Stimulated activated CD4-positive, alpha-beta T cell treated with anti-CD3 and anti-CD28 coated beads, Interleukin-2, amount 100 ng/mL, for 48 hours (primary cell): ENCODE measurements around the gene FNIP2.
A peak's percentile ranks its signal among the peaks of the same experiment; 100 is the strongest.
"Not testable (repeated sequence)": the region's sequence is repeated elsewhere in the genome, so short reads cannot be mapped to it uniquely, and the experiment has no call there.

Experiments
- DNase-seq, 2 donors: peaks; one replicate each; pipeline ENCODE4 v3.0.0-alpha.2; 2020

The FNIP2 gene

DNA sequence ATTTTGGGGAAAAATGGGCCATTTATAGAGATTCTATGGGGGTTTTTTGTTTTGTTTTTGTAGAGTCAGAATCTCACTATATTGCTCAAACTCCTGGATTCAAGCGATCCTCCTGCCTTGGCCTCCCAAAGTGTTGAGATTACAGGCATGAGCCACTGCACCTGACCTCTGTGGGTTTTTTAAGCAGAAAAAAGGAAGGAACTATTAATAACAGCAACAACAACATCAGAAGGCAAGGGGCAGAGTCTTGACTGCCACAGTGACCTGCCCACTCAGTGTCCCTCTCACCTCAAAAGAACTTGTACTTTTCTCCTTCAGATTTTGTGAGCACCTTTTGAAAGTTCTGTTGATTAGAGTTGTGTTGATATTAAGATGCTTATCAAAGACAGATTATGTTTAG lies 48.1 kb downstream of the FNIP2 start:
- no peak for DNase-seq

- DNase-seq: no peak
Measured at GRCh38 chr4:158817562-158818296, 48.9 kb downstream of the FNIP2 start.

DNA sequence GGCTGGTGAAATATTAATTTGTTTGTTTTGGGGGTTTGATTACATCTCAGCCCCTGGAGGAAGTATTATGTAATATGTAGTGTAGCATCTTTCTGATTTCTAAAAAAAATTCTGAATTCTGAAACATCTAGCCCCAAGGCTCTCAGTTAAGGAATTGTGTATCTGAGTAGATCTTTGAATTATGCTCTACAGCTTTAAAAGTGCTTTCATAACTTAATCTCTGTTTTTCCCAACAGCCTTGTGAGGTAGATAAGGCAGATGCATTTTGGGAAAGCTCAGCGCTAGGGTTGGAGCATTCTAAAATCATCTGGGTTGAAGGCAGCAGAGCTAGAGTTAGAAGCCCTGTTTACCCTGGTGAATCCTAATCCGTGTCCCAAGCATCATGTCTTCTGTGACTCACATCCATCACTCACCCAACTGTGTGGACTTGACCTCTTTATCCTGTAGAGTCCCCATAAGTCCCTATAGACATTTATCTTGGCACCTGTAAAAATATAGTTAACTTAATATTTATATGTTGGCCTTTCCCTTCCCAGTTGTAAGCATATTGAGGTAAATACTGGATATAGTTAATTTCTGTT lies 49.8 kb downstream of the FNIP2 start:
- DNase-seq: no peak

GRCh38 chr4:158819942-158820786 lies 51.3 kb downstream of the FNIP2 start:
- no peak for DNase-seq

DNA sequence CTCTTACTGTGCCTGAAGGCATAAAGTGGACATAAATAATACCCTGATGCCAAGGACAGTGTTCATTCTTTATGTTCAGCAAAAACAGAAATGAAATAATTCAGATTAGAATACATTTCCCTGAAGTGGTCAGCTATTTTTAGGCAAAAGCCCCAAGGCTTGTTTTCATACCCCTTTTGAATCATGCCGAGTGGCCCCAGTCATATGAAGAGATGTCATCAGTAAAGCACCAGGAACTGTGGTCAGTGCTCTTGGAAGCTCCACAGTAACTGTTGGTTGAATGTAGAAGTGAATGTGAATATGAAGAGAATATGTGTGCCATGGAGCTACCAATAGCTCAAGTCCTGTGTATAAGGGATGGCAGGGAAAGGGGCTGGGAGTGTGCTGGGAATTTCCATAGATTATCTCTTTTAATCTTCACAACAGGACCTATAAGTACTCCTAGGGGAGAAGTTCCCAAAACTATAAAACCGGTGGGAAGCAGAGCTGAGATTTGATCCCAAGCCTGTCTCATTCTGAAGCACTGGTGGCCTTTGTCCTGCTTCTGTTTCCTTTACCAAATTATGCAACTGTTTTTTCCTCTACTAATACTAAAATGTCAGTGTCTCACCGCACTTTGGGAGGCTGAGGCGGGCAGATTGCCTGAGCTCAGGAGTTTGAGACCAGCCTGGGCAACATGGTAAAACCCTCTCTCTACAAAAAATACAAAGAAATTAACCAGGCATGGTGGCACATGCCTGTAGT lies 52.6 kb downstream of the FNIP2 start:
- peak in 1 of 2 donors; percentile 19 for DNase-seq

- no peak for DNase-seq
Measured at GRCh38 chr4:158822348-158822747, 53.5 kb downstream of the FNIP2 start.

- DNase-seq: peak; percentile 12 to 13
Measured at GRCh38 chr4:158823461-158823873, 54.6 kb downstream of the FNIP2 start.

DNA sequence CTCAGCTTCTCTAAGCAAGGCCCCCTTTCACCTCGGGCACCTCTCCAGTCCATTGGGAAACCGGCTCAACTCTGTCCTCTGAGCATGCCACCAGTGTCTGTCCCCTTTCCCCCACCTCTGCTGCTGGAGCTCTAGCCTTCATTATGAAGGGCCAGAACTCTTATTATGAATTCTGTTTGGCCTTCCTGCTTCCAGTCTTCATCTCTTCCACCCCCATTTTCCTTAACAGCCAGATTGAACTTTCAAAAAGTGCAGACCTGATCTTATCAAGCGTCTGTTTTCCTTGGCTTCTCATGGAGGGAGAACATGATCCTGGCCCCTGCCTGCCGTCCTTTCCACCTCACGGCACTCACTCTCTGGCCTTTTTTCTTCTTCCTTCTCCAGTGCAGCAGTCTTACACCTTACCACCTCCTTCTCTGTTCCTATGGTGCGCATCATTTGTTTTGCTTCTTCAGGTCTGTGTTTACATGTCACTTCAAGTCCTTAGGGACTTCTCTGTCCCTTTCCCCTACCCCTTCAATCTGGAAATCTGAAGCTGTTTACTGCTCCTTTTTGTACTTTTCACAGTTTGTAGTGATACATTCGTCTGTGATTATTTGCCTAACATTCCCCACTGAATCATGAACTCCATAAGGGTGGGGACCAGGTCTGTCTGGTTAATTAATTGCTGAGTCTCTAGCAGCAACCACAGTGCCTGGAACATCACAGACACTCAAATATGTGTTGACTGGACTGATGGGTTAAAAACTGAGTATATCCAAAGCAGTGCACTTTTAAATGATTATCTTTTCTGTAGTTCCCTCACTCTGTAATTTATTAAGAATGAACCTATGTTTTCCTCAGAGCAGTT lies 55.8 kb downstream of the FNIP2 start:
- no peak for DNase-seq

- no peak for DNase-seq
Measured at GRCh38 chr4:158825433-158826036, 56.7 kb downstream of the FNIP2 start.

DNA sequence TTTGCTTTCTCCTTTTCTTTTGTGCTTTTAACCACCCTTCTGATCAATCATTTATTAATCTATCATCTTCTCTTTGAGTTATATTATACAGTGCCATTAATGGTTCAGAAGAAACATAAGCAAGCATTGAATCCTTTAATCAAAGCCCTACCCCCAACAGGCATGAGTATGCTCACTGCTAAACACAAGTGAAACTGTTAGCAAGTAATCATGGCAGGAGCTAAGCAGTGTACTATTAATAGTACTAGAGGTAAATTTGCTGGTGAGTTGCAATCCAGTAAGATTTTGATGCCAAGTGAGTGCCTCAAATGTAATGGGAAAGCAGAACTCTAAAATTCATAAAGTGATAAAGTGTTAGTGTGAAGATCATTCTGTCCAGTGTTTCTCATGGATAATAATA lies 57.2 kb downstream of the FNIP2 start:
- DNase-seq: no peak

GRCh38 chr4:158826882-158827281 lies 58.1 kb downstream of the FNIP2 start:
- DNase-seq: no peak

GRCh38 chr4:158827543-158827981 lies 58.7 kb downstream of the FNIP2 start:
- no peak for DNase-seq

GRCh38 chr4:158828151-158828550 lies 59.3 kb downstream of the FNIP2 start:
- not testable (repeated sequence) for DNase-seq

GRCh38 chr4:158829254-158829653 lies 60.4 kb downstream of the FNIP2 start:
- DNase-seq: no peak

DNA sequence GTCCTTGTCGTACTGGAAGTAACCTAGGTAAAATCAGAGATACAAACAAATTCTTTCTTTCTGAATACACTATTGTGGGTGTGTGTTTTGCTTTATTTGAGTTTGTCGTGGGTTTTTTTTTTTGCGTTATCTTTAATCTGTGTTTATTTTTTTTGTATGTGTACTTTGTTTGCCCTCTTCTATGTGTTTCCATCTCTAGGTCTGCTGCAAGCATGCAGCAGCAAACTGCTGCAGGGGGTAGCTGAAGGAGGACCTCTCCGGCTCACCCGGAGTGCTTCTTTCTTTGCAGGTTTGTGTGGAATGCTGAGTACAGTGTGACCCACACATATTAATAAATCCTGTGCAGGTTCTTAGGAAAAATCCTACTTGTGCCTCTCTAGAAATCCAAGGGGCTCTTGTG lies 64.8 kb downstream of the FNIP2 start:
- DNase-seq: no peak

- no peak for DNase-seq
Measured at GRCh38 chr4:158835226-158836001, 66.6 kb downstream of the FNIP2 start.

- no peak for DNase-seq
Measured at GRCh38 chr4:158836002-158836369, 67.2 kb downstream of the FNIP2 start.

DNA sequence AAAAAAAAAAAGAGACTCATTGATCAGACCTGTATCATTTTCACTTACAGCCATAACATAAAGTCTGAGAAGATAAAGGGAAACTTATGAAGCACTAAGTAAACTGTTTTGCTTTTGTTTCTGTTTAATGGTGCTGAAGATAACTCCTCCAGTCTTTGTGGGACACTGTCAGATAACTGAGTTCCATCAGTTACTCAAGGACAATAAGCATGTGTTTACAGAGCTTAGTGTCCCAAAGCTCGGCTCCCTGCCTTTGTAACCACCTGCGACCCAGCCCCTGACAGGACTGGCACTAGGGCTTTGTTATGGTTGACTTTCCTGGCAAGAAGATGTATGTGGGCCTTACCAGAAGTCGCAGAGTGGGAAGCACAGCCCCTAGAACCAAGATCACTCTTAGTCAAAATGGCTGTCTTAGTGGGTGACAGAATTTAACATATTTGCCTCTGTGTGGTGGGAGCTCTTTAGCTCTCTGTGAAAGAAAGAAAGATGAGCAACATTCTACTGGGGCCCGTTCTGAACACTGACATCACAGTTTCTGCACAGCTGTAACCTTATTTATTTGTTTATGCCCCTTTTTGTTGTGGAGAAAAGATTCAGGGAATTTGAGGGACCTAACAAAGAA lies 68.1 kb downstream of the FNIP2 start:
- no peak for DNase-seq

DNA sequence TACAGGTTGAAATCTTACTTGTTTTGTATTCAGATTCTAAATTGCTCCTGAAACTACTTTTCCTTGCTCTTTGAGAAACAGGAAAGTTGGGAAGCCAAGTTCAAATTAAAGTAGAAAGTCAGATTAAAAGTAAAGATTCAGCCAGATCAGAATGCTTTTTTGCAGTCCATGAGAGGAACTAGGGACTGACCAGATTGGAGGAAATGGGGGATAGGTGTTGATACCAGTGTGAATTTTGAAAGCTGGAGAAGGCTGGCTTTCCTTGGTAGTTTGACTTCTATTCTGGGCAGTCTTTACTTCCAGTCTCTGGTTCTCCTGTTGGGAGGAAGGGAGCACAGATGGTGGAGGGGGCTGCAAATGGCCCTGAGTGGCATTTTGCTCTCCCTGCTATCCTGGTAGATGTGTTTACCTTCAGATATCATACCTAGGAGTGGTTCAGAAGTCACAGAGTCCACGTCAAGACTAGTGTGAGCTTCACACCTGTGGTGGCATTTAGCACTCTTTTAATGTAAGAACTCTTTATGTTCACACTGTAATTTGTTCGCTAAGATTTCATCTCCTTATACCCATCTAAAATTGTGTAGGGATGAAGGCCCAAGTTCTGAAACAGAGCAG lies 68.8 kb downstream of the FNIP2 start:
- DNase-seq: no peak

DNA sequence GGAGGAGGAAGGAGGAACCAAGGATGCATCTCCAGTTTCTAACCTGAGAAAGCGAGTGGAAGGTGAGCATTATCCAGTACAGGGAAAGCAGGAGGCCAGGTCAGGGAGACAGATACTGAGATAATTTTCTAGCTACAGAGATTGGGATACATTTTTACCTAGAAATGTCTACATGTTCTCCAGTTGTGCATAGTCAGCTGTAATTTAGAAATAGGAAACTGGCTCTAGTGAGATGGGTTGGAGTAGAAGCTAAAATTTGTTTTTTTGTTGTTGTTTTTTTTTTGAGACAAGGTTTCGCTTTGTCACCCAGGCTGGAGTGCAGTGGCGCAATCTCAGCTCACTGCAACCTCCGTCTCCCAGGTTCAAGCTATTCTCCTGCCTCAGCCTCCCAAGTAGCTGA lies 71.3 kb downstream of the FNIP2 start:
- no peak for DNase-seq
